ENCODE data around the gene TMEM232. TPM values are rescaled to one million over a fixed set of nuclear protein-coding genes. Genes with fewer than 3 reads are reported as not detected.

The TMEM232 gene
- total RNA-seq, 1 experiment from 2014 or later: 1.3 TPM

- TF ChIP-seq AFF4 (CRISPR knock-in tag; IDR thresholded peaks at IDR 0.05; ENCODE audit: borderline replicate concordance): no peak
- no peak for TF ChIP-seq STAT6 (CRISPR knock-in tag; conservative IDR thresholded peaks at IDR 0.05; ENCODE audit: low read depth)
- TF ChIP-seq EMX1 (CRISPR knock-in tag; IDR thresholded peaks at IDR 0.05): no peak
These were observed 220.1 kb downstream of the TMEM232 start (continued) for GRCh38 chr5:110506378-110506777.

- Mint-ChIP-seq H3K27ac (no peak overlapping the region), H3K4me3 (no peak overlapping the region), H3K4me1 (no peaks in the 10 kb centered on the region), H3K27me3 (ENCODE audit: low read depth) (no peaks in the 10 kb centered on the region), H3K9me3 (peaks cover 4% of the 10 kb centered on the region; the same call in 1 of the 2 replicates), H3K36me3 (no peaks in the 10 kb centered on the region)
- POLR2A ChIA-PET: no interaction called here
- CTCF ChIA-PET: no interaction called here
- ATAC-seq: no peak
- DNase-seq (ENCODE audit: low spot score): no peak
- no peak for TF ChIP-seq ZNF425 (CRISPR knock-in tag; conservative IDR thresholded peaks at IDR 0.05)
- no peak for TF ChIP-seq NR1H2 (CRISPR knock-in tag; IDR thresholded peaks at IDR 0.05)
- no peak for TF ChIP-seq E2F5 (CRISPR knock-in tag; IDR thresholded peaks at IDR 0.05)
- TF ChIP-seq ZNF423 (CRISPR knock-in tag; IDR thresholded peaks at IDR 0.05): no peak
- no peak for TF ChIP-seq TP53 (CRISPR knock-in tag; IDR thresholded peaks at IDR 0.05)
- TF ChIP-seq OVOL2 (CRISPR knock-in tag; IDR thresholded peaks at IDR 0.05; ENCODE audit: borderline replicate concordance): no peak
These were observed 230.2 kb downstream of the TMEM232 start for GRCh38 chr5:110496276-110496675.

GRCh38 chr5:110492446-110492845 is 234.0 kb downstream of the TMEM232 start:
- Mint-ChIP-seq H3K4me1 (peaks cover 7% of the 10 kb centered on the region), H3K27me3 (ENCODE audit: low read depth) (peaks cover 5% of the 10 kb centered on the region; the same call in 1 of the 2 replicates), H3K4me3 (no peak overlapping the region), H3K27ac (no peak overlapping the region), H3K36me3 (peaks cover 3% of the 10 kb centered on the region), H3K9me3 (peaks cover 10% of the 10 kb centered on the region)
- DNase-seq (ENCODE audit: low spot score): no peak
- CTCF ChIA-PET: no interaction called here
- POLR2A ChIA-PET: no interaction called here
- ATAC-seq: no peak
- no peak for TF ChIP-seq FOXP4 (CRISPR knock-in tag; IDR thresholded peaks at IDR 0.05)
- TF ChIP-seq ZNF416 (CRISPR knock-in tag; IDR thresholded peaks at IDR 0.05): no peak
- TF ChIP-seq ETV6 (CRISPR knock-in tag; IDR thresholded peaks at IDR 0.05): no peak
- no peak for TF ChIP-seq ZNF532 (CRISPR knock-in tag; IDR thresholded peaks at IDR 0.05; ENCODE audit: borderline replicate concordance)
- TF ChIP-seq ZNF512 (CRISPR knock-in tag; IDR thresholded peaks at IDR 0.05; ENCODE audit: borderline replicate concordance): no peak
- TF ChIP-seq CREM (CRISPR knock-in tag; IDR thresholded peaks at IDR 0.05): no peak

Measured in WTC11 (cell line).